H1 (cell line): Measurements from ENCODE around the gene SH3PXD2A. TPM values are rescaled to one million over a fixed set of nuclear protein-coding genes. Genes with fewer than 3 reads are reported as not detected.

Source experiments
- CTCF ChIA-PET: fragments of 300-600 bp; sonication (Branson Sonifier 250); formaldehyde crosslinking; loops from one replicate; lab custom pipeline; 2021; ENCODE audit not compliant: partially characterized antibody; lab: Charles Lee
- POLR2A ChIA-PET: fragments of 300-600 bp; sonication (Branson Sonifier 250); formaldehyde crosslinking; loops from one replicate; lab custom pipeline; 2021; ENCODE audit warnings: inconsistent platforms; ENCODE audit not compliant: partially characterized antibody; lab: Charles Lee
- DNase-seq, 2 experiments: peaks; one replicate each; pipeline versions ENCODE4 v3.0.0 to v3.0.0-alpha.2; 2010 to 2022; ENCODE audit warnings: low spot score in 2 of 2, low read depth in 1 of 2, mixed read lengths in 1 of 2
- FAIRE-seq: peaks from 2 replicates; lab custom pipeline; 2011; peaks lifted over from hg19 to GRCh38; lab: Jason Lieb, UNC
- H2AFZ ChIP-seq: 2 replicates; pipeline ENCODE4 v1.8.1; 2012; ENCODE audit warnings: low read length, inconsistent platforms
- H2AK5ac ChIP-seq: 2 replicates; pipeline ENCODE4 v1.6.1; 2013; ENCODE audit warnings: low read depth, low read length
- H2BK120ac ChIP-seq: replicated peaks from 2 replicates; pipeline ENCODE3; 2013; ENCODE audit warnings: low read depth, low read length, inconsistent platforms
- H2BK12ac ChIP-seq: 2 replicates; pipeline ENCODE4 v1.6.1; 2013; ENCODE audit warnings: low read depth, low read length
- H2BK15ac ChIP-seq: 2 replicates; pipeline ENCODE4 v1.6.1; 2013; ENCODE audit warnings: low read length
- H2BK20ac ChIP-seq: 2 replicates; pipeline ENCODE4 v1.6.1; 2013; ENCODE audit warnings: low read length
- H2BK5ac ChIP-seq: 2 replicates; pipeline ENCODE4 v1.6.1; 2013; ENCODE audit warnings: low read depth, low read length
- H3K14ac ChIP-seq: 2 replicates; pipeline ENCODE4 v1.6.1; 2013; ENCODE audit warnings: inconsistent platforms; ENCODE audit not compliant: insufficient read length
- H3K18ac ChIP-seq: 2 replicates; pipeline ENCODE4 v1.6.1; 2013; ENCODE audit warnings: low read length; ENCODE audit errors: extremely low read depth
- H3K23ac ChIP-seq: 2 replicates; pipeline ENCODE4 v1.6.1; 2013; ENCODE audit warnings: inconsistent platforms; ENCODE audit not compliant: insufficient read length
- H3K23me2 ChIP-seq: 2 replicates; pipeline ENCODE4 v1.6.1; 2013; ENCODE audit warnings: low read depth, low read length
- H3K27ac ChIP-seq: 2 replicates; pipeline ENCODE4 v1.6.1; 2011; ENCODE audit warnings: low read depth, low read length, inconsistent platforms
- H3K27me3 ChIP-seq, 4 experiments: replicated peaks in 1 of 4; 1 replicate in 1 of 4; 2 replicates in 3 of 4; pipeline versions ENCODE4 v1.6.1 to v1.8.1; 2011 to 2013; ENCODE audit warnings: low read length in 3 of 4, mild to moderate bottlenecking in 3 of 4, inconsistent platforms in 2 of 4, mixed read lengths in 2 of 4, moderate library complexity in 1 of 4; ENCODE audit not compliant: control insufficient read depth in 3 of 4, insufficient read depth in 3 of 4; ENCODE audit errors: extremely low read depth in 1 of 4
- H3K36me3 ChIP-seq, 4 experiments: 2 replicates each; pipeline versions ENCODE4 v1.6.1 to v1.8.1; 2011 to 2013; ENCODE audit warnings: mild to moderate bottlenecking in 4 of 4, low read length in 3 of 4, moderate library complexity in 2 of 4, control low read depth in 1 of 4, inconsistent platforms in 1 of 4; ENCODE audit not compliant: insufficient read depth in 4 of 4, control insufficient read depth in 2 of 4
- H3K4ac ChIP-seq: replicated peaks from 2 replicates; pipeline ENCODE3; 2013; ENCODE audit warnings: low read length, low read depth, mixed read lengths, inconsistent platforms; ENCODE audit not compliant: insufficient read length
- H3K4me1 ChIP-seq, 4 experiments: replicated peaks in 1 of 4; 1 replicate in 1 of 4; 2 replicates in 3 of 4; pipeline versions ENCODE4 v1.6.1 to v1.8.1; 2011 to 2013; ENCODE audit warnings: low read length in 3 of 4, inconsistent platforms in 2 of 4, mixed read lengths in 1 of 4; ENCODE audit not compliant: insufficient read depth in 4 of 4, control insufficient read depth in 3 of 4
- H3K4me2 ChIP-seq, 2 experiments: 2 replicates each; pipeline versions ENCODE4 v1.6.1 to v1.8.1; 2011 to 2013; ENCODE audit warnings: low read depth in 2 of 2, low read length in 2 of 2, control low read depth in 1 of 2, inconsistent platforms in 1 of 2, mild to moderate bottlenecking in 1 of 2; ENCODE audit not compliant: insufficient read depth in 1 of 2
- H3K4me3 ChIP-seq, 4 experiments: fragments of 200-600, 300-600 bp in 1 of 4; sonication (generic), shearing (Covaris generic), sonication (Bioruptor Twin) in 1 of 4; 2 replicates each; pipeline versions ENCODE4 v1.5.1 to v1.8.1; 2011 to 2016; ENCODE audit warnings: low read length in 4 of 4, low read depth in 3 of 4, control low read depth in 2 of 4, inconsistent platforms in 2 of 4, mild to moderate bottlenecking in 2 of 4, mixed read lengths in 1 of 4, moderate library complexity in 1 of 4; ENCODE audit not compliant: insufficient read depth in 2 of 4; ENCODE audit errors: extremely low read depth in 1 of 4
- H3K56ac ChIP-seq: replicated peaks from 2 replicates; pipeline ENCODE3; 2013; ENCODE audit warnings: low read depth, mild to moderate bottlenecking, mixed read lengths, low read length, inconsistent platforms; ENCODE audit not compliant: insufficient read length
- H3K79me1 ChIP-seq: 2 replicates; pipeline ENCODE4 v1.6.1; 2013; ENCODE audit warnings: low read depth, low read length, control low read depth
- H3K79me2 ChIP-seq, 2 experiments: 2 replicates each; pipeline versions ENCODE4 v1.6.1 to v1.8.1; 2012 to 2013; ENCODE audit warnings: low read length in 2 of 2, mild to moderate bottlenecking in 2 of 2, inconsistent platforms in 1 of 2; ENCODE audit not compliant: insufficient read depth in 2 of 2, control insufficient read depth in 1 of 2
- H3K9ac ChIP-seq, 4 experiments: replicated peaks in 1 of 4; 1 replicate in 1 of 4; 2 replicates in 3 of 4; pipeline versions ENCODE4 v1.6.1 to v1.8.1; 2011 to 2013; ENCODE audit warnings: low read depth in 3 of 4, low read length in 3 of 4, control low read depth in 2 of 4, mild to moderate bottlenecking in 2 of 4, moderate library complexity in 2 of 4, inconsistent platforms in 1 of 4; ENCODE audit errors: extremely low read depth in 1 of 4
- H3K9me3 ChIP-seq, 2 experiments: 2 replicates each; pipeline versions ENCODE4 v1.6.1 to v1.8.1; 2012 to 2013; ENCODE audit warnings: mild to moderate bottlenecking in 2 of 2, moderate library complexity in 2 of 2, control low read depth in 1 of 2, inconsistent platforms in 1 of 2, low read depth in 1 of 2, low read length in 1 of 2, mixed read lengths in 1 of 2; ENCODE audit not compliant: insufficient read depth in 2 of 2
- H4K20me1 ChIP-seq, 2 experiments: replicated peaks in 1 of 2; 2 replicates each; pipeline versions ENCODE3 to v1.8.1; 2011 to 2013; ENCODE audit warnings: inconsistent platforms in 2 of 2, low read length in 2 of 2, mild to moderate bottlenecking in 1 of 2; ENCODE audit not compliant: insufficient read depth in 2 of 2, control insufficient read depth in 1 of 2
- H4K5ac ChIP-seq: 2 replicates; pipeline ENCODE4 v1.6.1; 2013; ENCODE audit warnings: low read length, low read depth, mixed read lengths, inconsistent platforms; ENCODE audit not compliant: insufficient read length
- H4K8ac ChIP-seq: 2 replicates; pipeline ENCODE4 v1.8.0; 2013; ENCODE audit warnings: mild to moderate bottlenecking, moderate library complexity, low read length, inconsistent platforms; ENCODE audit not compliant: insufficient read depth; ENCODE audit errors: extremely low read depth
- H4K91ac ChIP-seq: replicated peaks from 2 replicates; pipeline ENCODE3; 2013; ENCODE audit warnings: low read length, mixed read lengths, inconsistent platforms; ENCODE audit not compliant: insufficient read length
- ATF3 ChIP-seq: IDR thresholded peaks from 2 replicates; pipeline ENCODE4 v1.6.1; 2011; ENCODE audit warnings: low read depth, mild to moderate bottlenecking, low read length; ENCODE audit not compliant: insufficient read depth
- BCL11A ChIP-seq, 2 experiments: IDR thresholded peaks; one replicate each; pipeline ENCODE4 v1.6.1; 2011; ENCODE audit warnings: low read depth in 2 of 2, low read length in 2 of 2, mild to moderate bottlenecking in 2 of 2
- CEBPB ChIP-seq: IDR thresholded peaks from 2 replicates; pipeline ENCODE4 v1.6.1; 2012; ENCODE audit warnings: low read depth, low read length
- GABPA ChIP-seq: IDR thresholded peaks from 2 replicates; pipeline ENCODE4 v1.6.1; 2011; ENCODE audit warnings: mild to moderate bottlenecking, low read length, moderate library complexity, borderline replicate concordance; ENCODE audit not compliant: insufficient read depth
- JUND ChIP-seq: IDR thresholded peaks from 2 replicates; pipeline ENCODE4 v1.6.1; 2011; ENCODE audit warnings: mild to moderate bottlenecking, improper control_type of control experiment, low read length
- KDM4A ChIP-seq: IDR thresholded peaks from one replicate; pipeline ENCODE4 v1.7.1; 2012; ENCODE audit warnings: low read depth, mild to moderate bottlenecking, moderate library complexity, low read length, inconsistent platforms; ENCODE audit not compliant: severe bottlenecking
- SAP30 ChIP-seq: fragments of 300-600 bp; sonication (generic); IDR thresholded peaks from 2 replicates; pipeline ENCODE4 v1.7.1; 2012; ENCODE audit warnings: low read length, moderate library complexity, mild to moderate bottlenecking, inconsistent platforms; ENCODE audit not compliant: insufficient read depth, insufficient replicate concordance
- SIX5 ChIP-seq: IDR thresholded peaks from 2 replicates; pipeline ENCODE4 v1.6.1; 2011; ENCODE audit warnings: mild to moderate bottlenecking, low read depth, low read length
- SP1 ChIP-seq: IDR thresholded peaks from 2 replicates; pipeline ENCODE4 v1.6.1; 2011; ENCODE audit warnings: low read depth, low read length
- SRF ChIP-seq: IDR thresholded peaks from 2 replicates; pipeline ENCODE4 v1.6.1; 2011; ENCODE audit warnings: mild to moderate bottlenecking, low read depth, low read length, moderate library complexity
- TCF12 ChIP-seq: IDR thresholded peaks from 2 replicates; pipeline ENCODE4 v1.6.1; 2011; ENCODE audit warnings: low read depth, mild to moderate bottlenecking, low read length
- WGBS, 2 experiments: shearing (Covaris generic) in 1 of 2; methylation state at CpG; one replicate each; pipeline versions ENCODE4 v1.1.6 to v1.1.7; 2013 to 2015; ENCODE audit warnings: low lambda C conversion rate in 2 of 2, mixed read lengths in 2 of 2, inconsistent platforms in 1 of 2, low coverage in 1 of 2, missing lambda C conversion rate in 1 of 2; ENCODE audit not compliant: insufficient replicate concordance in 2 of 2, insufficient coverage in 1 of 2, insufficient read length in 1 of 2; ENCODE audit errors: extremely low coverage in 1 of 2, missing lambda C conversion rate in 1 of 2; 5-methylcytosine and 5-hydroxymethylcytosine counted together
- polyA plus RNA-seq, 7 experiments: library from polyadenylated mRNA; depleted of rRNA in 3 of 7; stranded (reverse) in 5 of 7; unstranded in 2 of 7; fragments of >200 nt in 5 of 7; fragments of 200-250 nt in 2 of 7; gene quantifications; 1 replicate in 5 of 7; 2 replicates in 1 of 7; 4 replicates in 1 of 7; pipeline versions ENCODE4 v1.2.1 to v1.2.3, GENCODE V29; 2011 to 2013; ENCODE audit warnings: missing spikeins in 2 of 7, mixed read lengths in 2 of 7
- total RNA-seq: library from RNA; stranded (reverse); fragmentation: NEBNext Ultra II Directional; extraction: Animal tissue kit (Norgen Biotek cat#: 25700); gene quantifications from 2 replicates; pipeline ENCODE4 v1.2.1, GENCODE V29; 2021

Gene SH3PXD2A
- total and polyA plus RNA-seq, 2 of the 8 experiments (the other 6 are each of a cell fraction or from before 2014, with no cell fraction given), result 5.4 to 16.3 TPM

GRCh38 chr10:103548581-103549348, 306.6 kb downstream of the SH3PXD2A start:
- Histone ChIP-seq H3K27me3 (peaks cover 0 to 2% (median 0%) of the 10 kb centered on the region in 4 experiments; a peak in 1 of 7 replicates), H2BK5ac (no peak overlapping the region), H3K23me2 (no peaks in the 10 kb centered on the region), H2AFZ (no peak overlapping the region), H4K5ac (no peak overlapping the region), H4K20me1 (no peaks in the 10 kb centered on the region), H3K79me2 (no peaks in the 10 kb centered on the region), H3K18ac (no peak overlapping the region), H3K56ac (no peak overlapping the region), H3K9me3 (no peaks in the 10 kb centered on the region), H3K14ac (no peak overlapping the region), H3K4me3 (no peak overlapping the region), H4K8ac (no peak overlapping the region), H3K4me2 (no peak overlapping the region), H3K79me1 (no peaks in the 10 kb centered on the region), H2BK20ac (no peak overlapping the region), H2BK12ac (no peak overlapping the region), H4K91ac (no peak overlapping the region), H3K23ac (no peak overlapping the region), H3K27ac (no peak overlapping the region), H3K9ac (no peak overlapping the region), H3K4ac (no peak overlapping the region), H2BK15ac (no peak overlapping the region), H2BK120ac (no peak overlapping the region), H2AK5ac (no peak overlapping the region), H3K36me3 (no peaks in the 10 kb centered on the region), H3K4me1 (peaks cover 0 to 3% (median 0%) of the 10 kb centered on the region in 4 experiments; a peak in 1 of 7 replicates)
- ChIA-PET CTCF (interaction anchor here (0.5 to 6.4 kb wide), 5 partner anchors 9 to 336 kb away, joined by 3 to 64 read pairs (median 4); no protein-coding TSS in a partner anchor), POLR2A (interaction anchor here (1.3 kb wide), 1 partner anchor 12 kb away, joined by 3 read pairs; no protein-coding TSS in a partner anchor)
- WGBS, 2 experiments, result 85% methylated on average over 12 of the region's 12 CpGs; no CpG with 5 or more reads in 1 of the 2 experiments
- DNase-seq, result no peak
- no peak for FAIRE-seq
- TF ChIP-seq ATF3 (no peak), BCL11A (IDR thresholded peaks at IDR 0.05; ENCODE audit: low read depth in 2 of 2, low read length in 2 of 2) (no peak), JUND (no peak), SIX5 (no peak), SP1 (no peak), GABPA (no peak), SRF (no peak), CEBPB (no peak), TCF12 (no peak), SAP30 (no peak), KDM4A (no peak)
